Activated CD8-positive, alpha-beta memory T cell treated with anti-CD3 and anti-CD28 coated beads, Interleukin-2, amount 50 U/mL, for 24 hours (primary cell): ENCODE measurements around the gene FBXL14.

ENCODE experiments used
- DNase-seq: peaks from one replicate; pipeline ENCODE4 v3.0.0-alpha.2; 2020; ENCODE audit errors: extremely low read depth

FBXL14 gene

GRCh38 chr12:1533602-1534304 is 60.6 kb downstream of the FBXL14 start:
- no peak for DNase-seq

- no peak for DNase-seq
These were observed 61.2 kb downstream of the FBXL14 start for GRCh38 chr12:1533205-1533601.

- no peak for DNase-seq
These were observed 61.8 kb downstream of the FBXL14 start for GRCh38 chr12:1532375-1533165.

- DNase-seq, result no peak
These were observed 62.6 kb downstream of the FBXL14 start for GRCh38 chr12:1531654-1532374.

GRCh38 chr12:1531153-1531653 is 63.2 kb downstream of the FBXL14 start:
- no peak for DNase-seq

GRCh38 chr12:1530592-1531152 is 63.7 kb downstream of the FBXL14 start:
- DNase-seq, result no peak

- DNase-seq, result no peak
These were observed 64.4 kb downstream of the FBXL14 start for GRCh38 chr12:1529862-1530591.

- DNase-seq, result no peak
These were observed 65.0 kb downstream of the FBXL14 start for GRCh38 chr12:1529228-1529861.

GRCh38 chr12:1528791-1529190 is 65.6 kb downstream of the FBXL14 start:
- no peak for DNase-seq

- DNase-seq, result no peak
These were observed 66.6 kb downstream of the FBXL14 start for GRCh38 chr12:1527789-1528188.

- no peak for DNase-seq
These were observed 68.5 kb downstream of the FBXL14 start for GRCh38 chr12:1525858-1526257.

- DNase-seq, result no peak
These were observed 70.8 kb downstream of the FBXL14 start for GRCh38 chr12:1523558-1524050.

GRCh38 chr12:1523046-1523445 is 71.3 kb downstream of the FBXL14 start:
- DNase-seq, result no peak

GRCh38 chr12:1519642-1520041 is 74.7 kb downstream of the FBXL14 start:
- no peak for DNase-seq

GRCh38 chr12:1518591-1519516 is 75.5 kb downstream of the FBXL14 start:
- DNase-seq, result no peak

- no peak for DNase-seq
These were observed 76.5 kb downstream of the FBXL14 start for GRCh38 chr12:1517734-1518525.

GRCh38 chr12:1517007-1517406 is 77.4 kb downstream of the FBXL14 start:
- DNase-seq, result no peak
